Skeletal muscle tissue (tissue), 4 donors: Measurements from ENCODE around the gene RPS23. TPM values are rescaled to one million over a fixed set of nuclear protein-coding genes. Genes with fewer than 3 reads are reported as not detected.
"Not testable (repeated sequence)": the region's sequence is repeated elsewhere in the genome, so short reads cannot be mapped to it uniquely, and the experiment has no call there.

Experiments
- H3K27ac ChIP-seq: one replicate; pipeline ENCODE4 v1.7.0; 2013; ENCODE audit warnings: mild to moderate bottlenecking, low read depth, low read length, inconsistent platforms
- H3K27me3 ChIP-seq, 3 donors: one replicate each; pipeline ENCODE4 v1.7.0; 2013; ENCODE audit warnings: low read length in 3 of 3; ENCODE audit not compliant: control insufficient read depth in 3 of 3, insufficient read depth in 3 of 3
- H3K36me3 ChIP-seq, 3 donors: one replicate each; pipeline ENCODE4 v1.7.0; 2013; ENCODE audit warnings: low read length in 3 of 3; ENCODE audit not compliant: control insufficient read depth in 3 of 3, insufficient read depth in 3 of 3
- H3K4me1 ChIP-seq, 3 donors: one replicate each; pipeline ENCODE4 v1.7.0; 2013; ENCODE audit warnings: low read length in 3 of 3, mild to moderate bottlenecking in 3 of 3; ENCODE audit not compliant: control insufficient read depth in 3 of 3, insufficient read depth in 3 of 3
- H3K4me3 ChIP-seq, 3 donors: one replicate each; pipeline ENCODE4 v1.7.0; 2013; ENCODE audit warnings: low read length in 3 of 3
- H3K9ac ChIP-seq, 3 donors: one replicate each; pipeline ENCODE4 v1.7.0; 2013; ENCODE audit warnings: low read length in 3 of 3, mild to moderate bottlenecking in 3 of 3, moderate library complexity in 2 of 3, low read depth in 1 of 3
- H3K9me3 ChIP-seq, 3 donors: one replicate each; pipeline ENCODE4 v1.7.0; 2013; ENCODE audit warnings: low read length in 3 of 3; ENCODE audit not compliant: control insufficient read depth in 3 of 3
- total RNA-seq: library from RNA; depleted of rRNA; stranded (reverse); fragments of >200 nt; gene quantifications from one replicate; pipeline ENCODE4 v1.2.3, GENCODE V29; 2014
- donor health status: Osteomylitis.

RPS23 gene
- total RNA-seq, 1 donor from 2014 or later: 9,051 TPM

DNA sequence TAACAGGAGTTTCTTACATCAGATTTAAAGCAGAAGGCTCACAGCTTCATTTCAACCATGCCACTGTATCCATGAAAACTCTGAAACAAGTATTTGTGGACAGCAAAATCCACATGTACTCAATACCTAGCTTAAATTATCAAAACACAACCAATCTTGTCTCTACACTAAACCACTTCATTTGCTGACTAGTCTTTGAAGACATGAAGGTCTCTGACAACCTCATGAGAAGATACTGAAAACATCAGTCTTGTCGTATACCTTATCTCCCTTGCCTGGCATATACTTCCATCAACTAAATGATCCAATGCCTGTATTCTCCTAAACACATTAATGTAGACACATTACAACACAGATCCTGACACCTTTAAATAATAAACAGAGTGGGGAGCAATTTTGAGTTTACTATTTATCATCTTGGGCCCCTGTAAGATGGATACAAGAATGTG lies 2.9 kb downstream of the RPS23 start:
- no peak overlapping the region for H3K4me3 ChIP-seq
- no peak overlapping the region for H3K27ac ChIP-seq
- H3K9ac ChIP-seq: no peak overlapping the region
- peaks cover 11 to 19% (median 17%) of the 10 kb centered on the region in 3 donors for H3K4me1 ChIP-seq
- no peaks in the 10 kb centered on the region for H3K27me3 ChIP-seq
- H3K9me3 ChIP-seq: no peaks in the 10 kb centered on the region
- peaks cover 17 to 29% (median 26%) of the 10 kb centered on the region in 3 donors for H3K36me3 ChIP-seq

DNA sequence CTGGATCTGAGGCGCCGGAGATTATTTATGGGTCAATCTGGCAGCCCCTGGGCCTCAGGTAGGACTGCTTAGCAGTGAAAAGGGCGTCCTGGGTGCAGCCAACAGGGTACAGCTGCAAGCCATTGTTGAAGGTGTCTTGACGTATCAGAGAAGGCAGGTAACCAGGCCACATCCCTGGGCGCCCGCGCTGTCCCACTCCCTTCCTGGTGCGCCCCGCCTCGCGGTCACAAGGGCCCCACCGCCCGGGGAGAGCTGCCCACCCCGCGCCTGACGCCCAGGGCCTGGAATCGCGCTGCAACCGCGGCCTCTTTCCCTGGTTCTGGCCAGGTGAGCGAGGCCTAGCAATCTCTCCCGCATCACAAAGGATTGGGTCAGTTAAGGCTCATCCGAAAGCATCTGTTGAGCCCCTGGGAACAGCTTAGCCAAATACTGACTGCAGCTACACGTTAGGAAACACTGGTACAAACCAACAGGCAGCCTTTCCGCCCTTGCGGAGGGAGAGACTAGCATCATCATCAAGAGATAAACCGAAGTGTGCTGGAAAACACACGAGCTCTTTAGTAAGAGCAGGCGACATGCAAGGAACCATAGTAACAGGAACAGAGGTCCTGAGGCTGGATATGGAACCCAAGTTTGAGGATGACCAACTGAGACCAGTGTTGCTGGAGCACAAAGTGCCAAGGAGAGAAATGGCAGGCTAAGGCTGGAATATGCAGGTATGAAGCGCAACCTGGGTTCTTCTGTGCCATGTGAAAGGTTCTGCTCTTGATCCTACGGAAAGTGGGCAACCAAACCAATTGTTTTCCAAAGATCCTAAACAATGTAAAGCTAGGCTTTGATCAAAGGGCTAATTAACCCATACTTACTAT lies 3.6 kb downstream of the RPS23 start:
- no peaks in the 10 kb centered on the region for H3K9me3 ChIP-seq
- no peak overlapping the region for H3K27ac ChIP-seq
- peaks cover 17 to 29% (median 26%) of the 10 kb centered on the region in 3 donors for H3K36me3 ChIP-seq
- H3K27me3 ChIP-seq: no peaks in the 10 kb centered on the region
- H3K4me1 ChIP-seq: peaks cover 11 to 19% (median 13%) of the 10 kb centered on the region in 3 donors
- H3K4me3 ChIP-seq: no peak overlapping the region
- no peak overlapping the region for H3K9ac ChIP-seq

DNA sequence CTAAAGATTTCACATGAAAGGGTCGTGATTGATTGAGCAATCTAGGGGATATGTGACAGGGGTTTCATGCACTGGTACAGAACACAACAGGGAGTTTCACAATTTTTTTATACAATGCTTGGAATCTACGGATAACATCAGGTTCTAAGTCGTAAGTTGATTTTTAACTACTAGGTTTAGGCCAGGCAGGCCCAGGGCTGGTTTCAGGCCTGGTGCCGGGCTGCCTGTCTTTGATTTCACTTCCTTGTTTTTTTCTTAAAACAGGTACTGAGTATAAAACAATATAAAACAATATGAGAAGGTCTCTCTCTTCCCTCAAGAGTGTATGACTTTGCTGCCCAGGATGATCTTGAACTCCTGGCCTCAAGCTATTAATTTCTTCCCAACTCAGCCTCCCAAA lies 4.7 kb downstream of the RPS23 start:
- H3K4me3 ChIP-seq: not testable (repeated sequence)

DNA sequence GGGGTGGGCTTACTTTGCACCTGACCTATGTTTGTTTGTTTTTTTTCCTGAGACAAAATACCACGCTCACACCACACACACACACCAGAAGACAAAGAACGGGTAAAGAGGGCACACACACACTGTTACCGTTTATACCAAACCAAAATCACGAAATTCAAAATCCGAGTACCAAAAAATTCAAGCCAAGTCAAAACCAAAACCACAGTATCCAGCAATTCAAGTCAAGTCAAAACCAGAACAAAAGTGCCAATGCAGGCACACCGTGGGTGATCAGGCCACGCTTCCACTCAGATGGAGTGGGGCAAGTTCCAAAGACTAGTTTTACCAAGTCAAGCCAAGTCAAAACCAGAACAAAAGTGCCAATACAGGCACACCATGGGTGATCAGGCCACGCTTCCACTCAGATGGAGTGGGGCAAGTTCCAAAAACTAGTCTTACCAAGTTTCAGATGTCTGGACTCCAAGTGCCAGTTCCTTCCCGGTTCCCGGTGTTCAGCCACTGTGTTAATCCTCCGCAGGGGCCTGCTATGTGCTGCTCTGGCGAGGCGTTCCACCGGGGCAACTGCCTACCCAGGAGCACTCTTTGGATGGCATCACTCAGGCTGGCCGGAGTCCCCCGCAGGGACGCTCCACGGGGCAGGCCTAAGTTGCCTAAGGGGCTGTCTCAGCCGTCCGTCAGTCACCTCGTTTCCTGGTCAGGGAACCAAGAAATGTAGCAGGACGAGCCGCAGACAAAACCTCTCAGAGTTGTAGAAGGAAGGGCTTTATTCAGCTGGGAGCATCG lies 5.4 kb downstream of the RPS23 start:
- not testable (repeated sequence) for H3K27ac ChIP-seq, H3K9me3 ChIP-seq, H3K27me3 ChIP-seq
- Histone ChIP-seq H3K4me3 (peak overlapping the region in 1 of 3 donors; percentile 22), H3K9ac (peak overlapping the region in 2 of 3 donors; percentile 57), H3K4me1 (peaks cover 10 to 11% (median 11%) of the 10 kb centered on the region in 3 donors), H3K36me3 (peaks cover 17 to 29% (median 26%) of the 10 kb centered on the region in 3 donors)

More for the DNA sequence above, 4.7 kb downstream of the RPS23 start:
- peaks cover 17 to 29% (median 26%) of the 10 kb centered on the region in 3 donors for H3K36me3 ChIP-seq
- peaks cover 10 to 11% (median 11%) of the 10 kb centered on the region in 3 donors for H3K4me1 ChIP-seq
- peak overlapping the region in 2 of 3 donors; percentile 57 for H3K9ac ChIP-seq
- H3K27ac ChIP-seq, H3K27me3 ChIP-seq, H3K9me3 ChIP-seq: not testable (repeated sequence)

DNA sequence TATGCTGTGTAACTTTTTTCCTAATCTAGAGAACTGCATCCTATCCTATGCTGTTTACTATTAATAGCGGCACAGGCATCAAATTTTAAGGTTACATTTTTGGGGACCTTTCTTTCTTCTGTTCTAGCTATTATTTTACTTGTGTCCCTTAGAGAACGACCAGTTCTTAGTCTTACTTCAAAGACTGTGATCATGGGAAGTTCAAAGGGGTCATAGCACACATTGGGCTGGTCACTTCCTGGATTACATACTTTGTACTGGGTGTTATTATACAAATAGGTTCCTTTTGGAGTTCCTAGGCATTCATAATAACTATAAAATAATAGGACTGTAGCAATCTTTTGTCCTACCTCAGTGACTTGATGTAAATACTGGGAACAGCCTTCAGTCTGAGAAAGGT lies 8.8 kb downstream of the RPS23 start:
- H3K27me3 ChIP-seq, H3K27ac ChIP-seq, H3K4me3 ChIP-seq, H3K4me1 ChIP-seq, H3K36me3 ChIP-seq, H3K9ac ChIP-seq, H3K9me3 ChIP-seq: not testable (repeated sequence)

DNA sequence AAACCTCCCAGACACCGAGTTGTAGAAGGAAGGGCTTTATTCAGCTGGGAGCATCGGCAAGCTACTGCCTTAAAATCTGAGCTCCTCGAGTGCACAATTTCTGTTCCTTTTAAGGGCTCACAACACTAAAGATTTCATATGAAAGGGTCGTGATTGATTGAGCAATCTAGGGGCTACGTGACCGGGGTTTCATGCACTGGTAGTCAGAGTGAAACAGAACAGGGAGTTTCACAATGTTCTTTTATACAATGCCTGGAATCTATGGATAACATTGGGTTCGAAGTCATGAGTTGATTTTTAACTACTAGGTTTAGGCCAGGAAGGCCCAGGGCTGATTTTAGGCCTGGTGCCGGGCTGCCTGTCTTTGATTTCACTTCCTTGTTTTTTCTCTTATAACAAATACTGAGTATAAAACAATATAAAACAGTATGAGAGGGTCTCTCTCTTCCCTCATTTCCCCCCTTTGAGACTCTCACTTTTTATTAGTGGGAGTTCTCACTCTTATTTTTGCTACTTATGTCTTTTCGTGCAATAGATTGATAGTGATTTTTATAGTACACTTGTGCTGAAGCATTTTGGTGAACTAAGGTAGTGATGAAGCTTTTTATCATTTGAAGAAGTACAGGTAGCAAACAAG lies 10.7 kb downstream of the RPS23 start:
- not testable (repeated sequence) for H3K27ac ChIP-seq, H3K4me3 ChIP-seq, H3K4me1 ChIP-seq, H3K9ac ChIP-seq, H3K27me3 ChIP-seq, H3K36me3 ChIP-seq, H3K9me3 ChIP-seq

DNA sequence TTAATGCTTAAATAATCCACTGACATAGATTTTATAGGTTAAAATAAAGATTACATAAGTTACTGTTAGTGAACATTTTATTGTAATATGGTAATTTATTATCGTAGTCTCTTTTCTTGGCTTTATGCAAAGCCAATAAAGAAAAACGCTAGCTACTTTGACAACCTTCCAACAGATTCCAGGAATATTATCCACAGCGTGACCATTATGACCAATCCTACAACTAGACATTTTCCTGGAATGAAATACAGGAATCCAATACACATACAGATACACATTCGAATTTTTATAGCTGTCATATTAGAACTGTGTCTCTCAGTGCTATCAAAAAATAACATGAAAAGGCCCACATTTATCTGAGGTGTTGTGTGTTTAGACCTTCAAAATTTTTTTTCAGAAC lies 13.1 kb downstream of the RPS23 start:
- H3K4me1 ChIP-seq: no peaks in the 10 kb centered on the region
- H3K9ac ChIP-seq: no peak overlapping the region
- no peaks in the 10 kb centered on the region for H3K9me3 ChIP-seq
- H3K4me3 ChIP-seq: no peak overlapping the region
- H3K36me3 ChIP-seq: no peaks in the 10 kb centered on the region
- no peaks in the 10 kb centered on the region for H3K27me3 ChIP-seq
- no peak overlapping the region for H3K27ac ChIP-seq

DNA sequence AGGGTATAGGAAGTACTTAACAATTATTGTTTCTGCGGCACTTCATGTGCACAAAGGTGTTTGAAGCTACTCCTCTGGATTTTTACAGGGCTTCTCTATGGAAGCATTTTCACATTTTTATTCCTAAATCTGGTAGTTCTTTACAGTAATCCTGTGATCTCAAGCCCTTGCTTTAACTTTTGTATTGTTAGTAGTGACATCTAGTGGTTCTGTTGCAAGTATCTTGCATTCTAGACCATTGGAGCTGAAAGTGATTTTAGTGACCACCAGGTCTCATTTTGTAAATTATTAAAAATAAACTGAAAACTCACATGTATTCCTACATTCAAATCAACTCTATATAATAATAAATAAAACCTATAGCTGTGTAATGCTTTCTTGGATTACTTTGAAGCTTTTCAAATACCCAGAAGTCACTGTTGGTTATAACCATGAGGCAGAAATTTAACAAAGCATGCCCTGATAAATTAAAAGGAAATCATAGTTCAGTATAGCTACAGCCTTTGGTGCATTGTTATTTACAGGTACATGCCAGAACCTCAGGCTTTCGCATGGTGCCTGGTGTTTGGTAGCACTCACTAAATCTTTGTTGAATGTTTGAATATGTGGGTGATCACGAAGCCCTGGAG lies 18.9 kb downstream of the RPS23 start:
- Histone ChIP-seq H3K27me3 (no peaks in the 10 kb centered on the region), H3K9me3 (no peaks in the 10 kb centered on the region), H3K4me3 (no peak overlapping the region), H3K36me3 (no peaks in the 10 kb centered on the region), H3K9ac (no peak overlapping the region), H3K4me1 (no peaks in the 10 kb centered on the region), H3K27ac (no peak overlapping the region)

DNA sequence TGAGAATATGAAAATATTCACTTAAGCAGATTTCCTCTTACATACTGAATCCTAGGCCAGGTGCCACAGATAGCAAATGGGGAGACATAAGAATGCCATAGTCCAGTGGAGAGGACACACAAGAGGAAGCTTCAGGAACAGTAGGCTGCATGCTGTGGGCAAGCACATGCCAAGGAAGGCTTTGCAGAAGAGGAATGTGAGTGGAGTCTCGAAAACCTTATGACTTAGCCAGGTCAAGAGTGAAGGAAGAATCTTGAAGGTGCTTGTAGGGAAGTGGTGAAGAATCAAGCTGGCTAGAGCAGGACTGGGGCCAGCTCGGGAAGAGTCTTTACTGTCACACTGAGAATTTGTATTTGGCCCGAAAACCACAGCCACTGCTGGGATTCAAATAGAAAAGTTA lies 20.4 kb downstream of the RPS23 start:
- H3K4me3 ChIP-seq: no peak overlapping the region
- no peaks in the 10 kb centered on the region for H3K4me1 ChIP-seq
- no peaks in the 10 kb centered on the region for H3K27me3 ChIP-seq
- no peaks in the 10 kb centered on the region for H3K9me3 ChIP-seq
- no peak overlapping the region for H3K9ac ChIP-seq
- no peak overlapping the region for H3K27ac ChIP-seq
- peaks cover 0 to 3% (median 0%) of the 10 kb centered on the region in 3 donors for H3K36me3 ChIP-seq
